ENCODE measurements around the gene CDH13. TPM values are rescaled to one million over a fixed set of nuclear protein-coding genes. Genes with fewer than 3 reads are reported as not detected.

CDH13 gene
- total RNA-seq, 3 donors from 2014 or later: not detected

GRCh38 chr16:82668094-82668493 is 41.3 kb downstream of the CDH13 start:
- Mint-ChIP-seq H3K9me3 (no peaks in the 10 kb centered on the region), H3K4me1 (ENCODE audit: low read depth) (no peaks in the 10 kb centered on the region), H3K4me3 (no peak overlapping the region), H3K27me3 (ENCODE audit: low read depth) (no peaks in the 10 kb centered on the region), H3K36me3 (ENCODE audit: insufficient read depth) (no peaks in the 10 kb centered on the region)
- ATAC-seq: no peak
- DNase-seq: no peak

- Mint-ChIP-seq H3K9me3 (no peaks in the 10 kb centered on the region), H3K27me3 (ENCODE audit: low read depth) (no peaks in the 10 kb centered on the region), H3K4me1 (ENCODE audit: low read depth) (no peaks in the 10 kb centered on the region), H3K36me3 (ENCODE audit: insufficient read depth) (no peaks in the 10 kb centered on the region), H3K4me3 (no peak overlapping the region)
- DNase-seq (peak; percentile 12), ATAC-seq (no peak)
Observed at GRCh38 chr16:82671741-82672140, 45.0 kb downstream of the CDH13 start.

GRCh38 chr16:82672676-82673075 is 45.9 kb downstream of the CDH13 start:
- Mint-ChIP-seq H3K4me1 (ENCODE audit: low read depth) (no peaks in the 10 kb centered on the region), H3K9me3 (no peaks in the 10 kb centered on the region), H3K36me3 (ENCODE audit: insufficient read depth) (no peaks in the 10 kb centered on the region), H3K4me3 (no peak overlapping the region), H3K27me3 (ENCODE audit: low read depth) (no peaks in the 10 kb centered on the region)
- DNase-seq (no peak), ATAC-seq (no peak)

- no peaks in the 10 kb centered on the region for H3K27me3 Mint-ChIP-seq (ENCODE audit: low read depth)
- H3K4me3 Mint-ChIP-seq: no peak overlapping the region
- no peaks in the 10 kb centered on the region for H3K4me1 Mint-ChIP-seq (ENCODE audit: low read depth)
- DNase-seq: no peak
- no peaks in the 10 kb centered on the region for H3K9me3 Mint-ChIP-seq
- no peak for ATAC-seq
- no peaks in the 10 kb centered on the region for H3K36me3 Mint-ChIP-seq (ENCODE audit: insufficient read depth)
Observed at GRCh38 chr16:82675300-82675699, 48.5 kb downstream of the CDH13 start.

GRCh38 chr16:82681592-82681991 is 54.8 kb downstream of the CDH13 start:
- DNase-seq (no peak), ATAC-seq (no peak)
- Mint-ChIP-seq H3K27me3 (ENCODE audit: low read depth) (no peaks in the 10 kb centered on the region), H3K4me3 (no peak overlapping the region), H3K4me1 (ENCODE audit: low read depth) (no peaks in the 10 kb centered on the region), H3K36me3 (ENCODE audit: insufficient read depth) (no peaks in the 10 kb centered on the region), H3K9me3 (no peaks in the 10 kb centered on the region)

- DNase-seq (no peak), ATAC-seq (no peak)
- no peak overlapping the region for H3K4me3 Mint-ChIP-seq
- no peaks in the 10 kb centered on the region for H3K36me3 Mint-ChIP-seq (ENCODE audit: insufficient read depth)
- H3K27me3 Mint-ChIP-seq (ENCODE audit: low read depth): no peaks in the 10 kb centered on the region
- no peaks in the 10 kb centered on the region for H3K4me1 Mint-ChIP-seq (ENCODE audit: low read depth)
- no peaks in the 10 kb centered on the region for H3K9me3 Mint-ChIP-seq
Observed at GRCh38 chr16:82682767-82683166, 56.0 kb downstream of the CDH13 start.

GRCh38 chr16:82684256-82684655 is 57.5 kb downstream of the CDH13 start:
- no peaks in the 10 kb centered on the region for H3K9me3 Mint-ChIP-seq
- H3K36me3 Mint-ChIP-seq (ENCODE audit: insufficient read depth): no peaks in the 10 kb centered on the region
- no peaks in the 10 kb centered on the region for H3K4me1 Mint-ChIP-seq (ENCODE audit: low read depth)
- H3K4me3 Mint-ChIP-seq: no peak overlapping the region
- DNase-seq: no peak
- no peaks in the 10 kb centered on the region for H3K27me3 Mint-ChIP-seq (ENCODE audit: low read depth)
- no peak for ATAC-seq

GRCh38 chr16:82685526-82685925 is 58.8 kb downstream of the CDH13 start:
- no peak for DNase-seq
- Mint-ChIP-seq H3K9me3 (no peaks in the 10 kb centered on the region), H3K4me3 (no peak overlapping the region), H3K27me3 (ENCODE audit: low read depth) (no peaks in the 10 kb centered on the region), H3K36me3 (ENCODE audit: insufficient read depth) (no peaks in the 10 kb centered on the region), H3K4me1 (ENCODE audit: low read depth) (no peaks in the 10 kb centered on the region)
- no peak for ATAC-seq

- H3K9me3 Mint-ChIP-seq: no peaks in the 10 kb centered on the region
- ATAC-seq (no peak), DNase-seq (no peak)
- H3K36me3 Mint-ChIP-seq (ENCODE audit: insufficient read depth): no peaks in the 10 kb centered on the region
- H3K4me3 Mint-ChIP-seq: no peak overlapping the region
- no peaks in the 10 kb centered on the region for H3K4me1 Mint-ChIP-seq (ENCODE audit: low read depth)
- peaks cover 2% of the 10 kb centered on the region for H3K27me3 Mint-ChIP-seq (ENCODE audit: low read depth)
Observed at GRCh38 chr16:82694239-82694874, 67.6 kb downstream of the CDH13 start.

GRCh38 chr16:82695806-82696205 is 69.0 kb downstream of the CDH13 start:
- DNase-seq: no peak
- no peaks in the 10 kb centered on the region for H3K36me3 Mint-ChIP-seq (ENCODE audit: insufficient read depth)
- no peaks in the 10 kb centered on the region for H3K9me3 Mint-ChIP-seq
- H3K4me1 Mint-ChIP-seq (ENCODE audit: low read depth): no peaks in the 10 kb centered on the region
- peaks cover 2% of the 10 kb centered on the region for H3K27me3 Mint-ChIP-seq (ENCODE audit: low read depth)
- no peak overlapping the region for H3K4me3 Mint-ChIP-seq
- no peak for ATAC-seq

GRCh38 chr16:82699260-82699659 is 72.5 kb downstream of the CDH13 start:
- Mint-ChIP-seq H3K27me3 (ENCODE audit: low read depth) (peaks cover 9% of the 10 kb centered on the region), H3K9me3 (no peaks in the 10 kb centered on the region), H3K4me1 (ENCODE audit: low read depth) (peaks cover 5% of the 10 kb centered on the region), H3K36me3 (ENCODE audit: insufficient read depth) (no peaks in the 10 kb centered on the region), H3K4me3 (no peak overlapping the region)
- DNase-seq: no peak
- ATAC-seq: no peak

GRCh38 chr16:82699711-82700495 is 73.1 kb downstream of the CDH13 start:
- Mint-ChIP-seq H3K4me1 (ENCODE audit: low read depth) (peaks cover 5% of the 10 kb centered on the region), H3K27me3 (ENCODE audit: low read depth) (peaks cover 8% of the 10 kb centered on the region), H3K4me3 (no peak overlapping the region), H3K9me3 (no peaks in the 10 kb centered on the region), H3K36me3 (ENCODE audit: insufficient read depth) (no peaks in the 10 kb centered on the region)
- DNase-seq (no peak), ATAC-seq (no peak)

GRCh38 chr16:82700541-82701235 is 73.9 kb downstream of the CDH13 start:
- DNase-seq: no peak
- H3K4me3 Mint-ChIP-seq: no peak overlapping the region

GRCh38 chr16:82701442-82701955 is 74.7 kb downstream of the CDH13 start:
- no peaks in the 10 kb centered on the region for H3K36me3 Mint-ChIP-seq (ENCODE audit: insufficient read depth)
- H3K27me3 Mint-ChIP-seq (ENCODE audit: low read depth): peaks cover 8% of the 10 kb centered on the region
- no peaks in the 10 kb centered on the region for H3K9me3 Mint-ChIP-seq
- peaks cover 5% of the 10 kb centered on the region for H3K4me1 Mint-ChIP-seq (ENCODE audit: low read depth)
- DNase-seq (no peak), ATAC-seq (no peak)
- H3K4me3 Mint-ChIP-seq: no peak overlapping the region

More at GRCh38 chr16:82700541-82701235, 73.9 kb downstream of the CDH13 start:
- Mint-ChIP-seq H3K27me3 (ENCODE audit: low read depth) (peaks cover 8% of the 10 kb centered on the region), H3K36me3 (ENCODE audit: insufficient read depth) (no peaks in the 10 kb centered on the region), H3K9me3 (no peaks in the 10 kb centered on the region), H3K4me1 (ENCODE audit: low read depth) (peaks cover 5% of the 10 kb centered on the region)
- no peak for ATAC-seq

Measured in activated T-cell treated with anti-CD3 and anti-CD28 coated beads, Interleukin-2, amount 50 U/mL, for 4 hours (primary cell).